IMR-90 (cell line): Measurements from ENCODE around the gene GDPD5. TPM values are rescaled to one million over a fixed set of nuclear protein-coding genes. Genes with fewer than 3 reads are reported as not detected.

Experiments used
- ATAC-seq: fragments of 200-7000 bp; cut with Tn5 transposase; 2 replicates; pipeline ENCODE4 v1.9.1; 2020; ENCODE audit warnings: low read depth, mild to moderate bottlenecking, moderate library complexity
- BruUV-seq: library from RNA; stranded (reverse); fragments of 400-500 nt; replicated peaks from 2 replicates; lab custom pipeline; 2021; lab: Mats Ljungman, UMichigan
- CTCF ChIA-PET: fragments of 300-600 bp; formaldehyde crosslinking; extraction: SDS; loops from one replicate; lab custom pipeline; 2021; ENCODE audit warnings: antibody characterized with exemption; lab: Yijun Ruan, JAX
- POLR2A ChIA-PET: fragments of 300-600 bp; sonication (Branson Sonifier 250); formaldehyde crosslinking; loops from one replicate; lab custom pipeline; 2022; ENCODE audit warnings: antibody characterized with exemption; ENCODE audit not compliant: unreplicated experiment; lab: Charles Lee
- DNase-seq: peaks from one replicate; pipeline ENCODE4 v3.0.0; 2013
- H2AFZ ChIP-seq: replicated peaks from 2 replicates; pipeline ENCODE3; 2013; ENCODE audit warnings: low read length, mild to moderate bottlenecking; ENCODE audit not compliant: poor library complexity
- H2AK5ac ChIP-seq: 2 replicates; pipeline ENCODE4 v1.6.1; 2013; ENCODE audit warnings: low read depth, low read length, inconsistent platforms
- H2AK9ac ChIP-seq: replicated peaks from 2 replicates; pipeline ENCODE3; 2013; ENCODE audit warnings: mild to moderate bottlenecking, low read depth, low read length, moderate library complexity; ENCODE audit not compliant: poor library complexity
- H2BK120ac ChIP-seq: 2 replicates; pipeline ENCODE4 v1.6.1; 2013; ENCODE audit warnings: low read depth, low read length, inconsistent platforms
- H2BK15ac ChIP-seq: 3 replicates; pipeline ENCODE4 v1.6.1; 2013; ENCODE audit warnings: low read depth, low read length, inconsistent platforms
- H2BK20ac ChIP-seq: 2 replicates; pipeline ENCODE4 v1.6.1; 2013; ENCODE audit warnings: low read depth, mild to moderate bottlenecking, inconsistent platforms, low read length, moderate library complexity
- H2BK5ac ChIP-seq: 2 replicates; pipeline ENCODE4 v1.6.1; 2013; ENCODE audit warnings: mild to moderate bottlenecking, low read depth, low read length, inconsistent platforms; ENCODE audit not compliant: poor library complexity, severe bottlenecking
- H3K14ac ChIP-seq: replicated peaks from 2 replicates; pipeline ENCODE4 v1.6.1; 2013; ENCODE audit warnings: low read depth, low read length, inconsistent platforms
- H3K18ac ChIP-seq: 2 replicates; pipeline ENCODE4 v1.6.1; 2013; ENCODE audit warnings: low read depth, low read length, control low read depth
- H3K23ac ChIP-seq: 2 replicates; pipeline ENCODE4 v1.6.1; 2013; ENCODE audit warnings: low read depth, low read length, inconsistent platforms
- H3K27ac ChIP-seq: 2 replicates; pipeline ENCODE4 v1.5.1; 2013; ENCODE audit warnings: mild to moderate bottlenecking, control low read depth, low read length; ENCODE audit not compliant: insufficient read depth
- H3K27me3 ChIP-seq: 2 replicates; pipeline ENCODE4 v1.6.1; 2013; ENCODE audit warnings: low read length; ENCODE audit not compliant: control insufficient read depth, insufficient read depth
- H3K36me3 ChIP-seq: 2 replicates; pipeline ENCODE4 v1.6.1; 2013; ENCODE audit warnings: low read length, mixed read lengths; ENCODE audit not compliant: control insufficient read depth, insufficient read depth
- H3K4ac ChIP-seq: 2 replicates; pipeline ENCODE4 v1.6.1; 2013; ENCODE audit warnings: low read depth, low read length, inconsistent platforms
- H3K4me1 ChIP-seq: 2 replicates; pipeline ENCODE4 v1.6.1; 2013; ENCODE audit warnings: low read length, mixed read lengths; ENCODE audit not compliant: control insufficient read depth, insufficient read depth
- H3K4me2 ChIP-seq: 2 replicates; pipeline ENCODE4 v1.6.1; 2013; ENCODE audit warnings: low read depth, mild to moderate bottlenecking, control low read depth, low read length, moderate library complexity
- H3K4me3 ChIP-seq: 2 replicates; pipeline ENCODE4 v1.5.1; 2013; ENCODE audit warnings: low read depth, mild to moderate bottlenecking, control low read depth, low read length, moderate library complexity; ENCODE audit not compliant: insufficient read depth
- H3K56ac ChIP-seq: 2 replicates; pipeline ENCODE4 v1.6.1; 2013; ENCODE audit warnings: low read length, inconsistent platforms; ENCODE audit not compliant: insufficient read depth; ENCODE audit errors: extremely low read depth
- H3K79me1 ChIP-seq, 2 experiments: 2 replicates each; pipeline ENCODE4 v1.6.1; 2013; ENCODE audit warnings: low read length in 2 of 2, inconsistent platforms in 1 of 2, low read depth in 1 of 2
- H3K9ac ChIP-seq: 2 replicates; pipeline ENCODE4 v1.6.1; 2013; ENCODE audit warnings: low read depth, low read length, control low read depth
- H3K9me1 ChIP-seq: 2 replicates; pipeline ENCODE4 v1.6.1; 2013; ENCODE audit warnings: low read length, inconsistent platforms; ENCODE audit not compliant: insufficient read depth
- H3K9me3 ChIP-seq: 2 replicates; pipeline ENCODE4 v1.6.1; 2013; ENCODE audit warnings: low read length; ENCODE audit not compliant: control insufficient read depth, insufficient read depth
- H4K20me1 ChIP-seq: 2 replicates; pipeline ENCODE4 v1.6.1; 2013; ENCODE audit warnings: low read length, inconsistent platforms; ENCODE audit not compliant: insufficient read depth
- H4K5ac ChIP-seq: 2 replicates; pipeline ENCODE4 v1.6.1; 2013; ENCODE audit warnings: mild to moderate bottlenecking, low read depth, low read length, control low read depth
- H4K8ac ChIP-seq, 2 experiments: 2 replicates each; pipeline ENCODE4 v1.6.1; 2013; ENCODE audit warnings: low read depth in 2 of 2, low read length in 2 of 2, control low read depth in 1 of 2, inconsistent platforms in 1 of 2
- H4K91ac ChIP-seq: 2 replicates; pipeline ENCODE4 v1.6.1; 2013; ENCODE audit warnings: low read depth, low read length, inconsistent platforms; ENCODE audit not compliant: insufficient read depth
- CEBPB ChIP-seq: IDR thresholded peaks from 2 replicates; pipeline ENCODE4 v1.6.1; 2012; ENCODE audit warnings: low read depth, low read length, improper control_type of control experiment
- CHD1 ChIP-seq: IDR thresholded peaks from 2 replicates; pipeline ENCODE4 v1.6.1; 2012; ENCODE audit warnings: low read depth, low read length, improper control_type of control experiment
- ELK1 ChIP-seq: fragments of 150-350 bp; IDR thresholded peaks from 2 replicates; pipeline ENCODE4 v1.6.1; 2016; ENCODE audit warnings: low read depth, mild to moderate bottlenecking, low read length, moderate library complexity, borderline replicate concordance
- FOS ChIP-seq: fragments of 150-350 bp; IDR thresholded peaks from 2 replicates; pipeline ENCODE4 v1.6.1; 2016; ENCODE audit warnings: low read depth, low read length
- MAFK ChIP-seq: IDR thresholded peaks from 2 replicates; pipeline ENCODE4 v1.6.1; 2012; ENCODE audit warnings: low read depth, low read length, improper control_type of control experiment
- MAZ ChIP-seq: IDR thresholded peaks from 2 replicates; pipeline ENCODE4 v1.6.1; 2012; ENCODE audit warnings: low read depth, mild to moderate bottlenecking, low read length, improper control_type of control experiment, moderate library complexity, borderline replicate concordance
- MXI1 ChIP-seq: IDR thresholded peaks from 2 replicates; pipeline ENCODE4 v1.6.1; 2012; ENCODE audit warnings: low read depth, mild to moderate bottlenecking, low read length, moderate library complexity, borderline replicate concordance
- NFE2L2 ChIP-seq: fragments of 150-350 bp; IDR thresholded peaks from 2 replicates; pipeline ENCODE4 v1.6.1; 2016; ENCODE audit warnings: low read depth, mild to moderate bottlenecking, low read length
- POLR2A ChIP-seq: IDR thresholded peaks from 2 replicates; pipeline ENCODE4 v1.6.1; 2012; ENCODE audit warnings: mild to moderate bottlenecking, low read depth, low read length
- RAD21 ChIP-seq: IDR thresholded peaks from 2 replicates; pipeline ENCODE4 v1.6.1; 2012; ENCODE audit warnings: low read length, improper control_type of control experiment
- SMC3 ChIP-seq: fragments of 150-350 bp; IDR thresholded peaks from 2 replicates; pipeline ENCODE4 v1.6.1; 2016; ENCODE audit warnings: low read depth, mild to moderate bottlenecking, antibody characterized with exemption, low read length, moderate library complexity
- USF2 ChIP-seq: fragments of 150-350 bp; IDR thresholded peaks from 2 replicates; pipeline ENCODE4 v1.6.1; 2017; ENCODE audit warnings: mild to moderate bottlenecking, antibody characterized with exemption, low read length, low read depth
- WGBS, 2 experiments: methylation state at CpG; one replicate each; pipeline versions ENCODE4 v1.1.5 to v1.1.7; 2013; ENCODE audit warnings: missing lambda C conversion rate in 2 of 2; ENCODE audit not compliant: insufficient read length in 1 of 2; ENCODE audit errors: extremely low coverage in 2 of 2; 5-methylcytosine and 5-hydroxymethylcytosine counted together
- dilution Hi-C: fragments of 300-500 bp; cut with HindIII; formaldehyde crosslinking; loops from one replicate; pipeline ENCODE4 v1.14.3; 2018; ENCODE audit warnings: low sequenced_read_pairs; ENCODE audit not compliant: unreplicated experiment
- in situ Hi-C: fragments of 300-500 bp; cut with MboI; formaldehyde crosslinking; loops from 3 replicates; pipeline ENCODE4 v1.14.3; 2019; ENCODE audit warnings: low sequenced_read_pairs, inconsistent platforms, mixed read lengths
- intact Hi-C: fragments of 100-400 bp; cut with micrococcal nuclease; formaldehyde crosslinking; loops from 2 replicates; pipeline ENCODE4 v1.10.0; 2022
- polyA plus RNA-seq, 3 experiments: library from polyadenylated mRNA; depleted of rRNA; stranded (reverse); fragments of >200 nt; gene quantifications; 2 replicates each; pipeline ENCODE4 v1.2.3, GENCODE V29; 2012; ENCODE audit warnings: low replicate concordance in 1 of 3
- total RNA-seq: library from RNA; depleted of rRNA; stranded (reverse); fragments of >200 nt; gene quantifications from 2 replicates; pipeline ENCODE4 v1.2.3, GENCODE V29; 2012

GDPD5 gene
- total and polyA plus RNA-seq, 2 of the 4 experiments (the other 2 are of a cell fraction), result 2.0 to 7.9 TPM

GRCh38 chr11:75507571-75507970, 18.2 kb downstream of the GDPD5 start:
- CTCF ChIA-PET, result no interaction called here
- no peak for DNase-seq
- no peak overlapping the region for H2BK15ac ChIP-seq

More at GRCh38 chr11:75507571-75507970, 18.2 kb downstream of the GDPD5 start:
- H3K27me3 ChIP-seq, result no peaks in the 10 kb centered on the region
- POLR2A ChIA-PET, result no interaction called here
- no peak overlapping the region for H3K27ac ChIP-seq
- no peak overlapping the region for H2AK5ac ChIP-seq
- peaks cover 4% of the 10 kb centered on the region; the same call in 1 of the 2 replicates for H3K9me1 ChIP-seq
- no peak overlapping the region for H2BK20ac ChIP-seq
- no peak overlapping the region for H3K9ac ChIP-seq
- H3K36me3 ChIP-seq, result no peaks in the 10 kb centered on the region
- H4K5ac ChIP-seq, result no peak overlapping the region
- no peak overlapping the region for H4K91ac ChIP-seq
- TF ChIP-seq CEBPB (no peak), MAZ (no peak), CHD1 (no peak), USF2 (no peak), FOS (no peak), ELK1 (no peak), NFE2L2 (no peak), POLR2A (no peak), MXI1 (no peak), SMC3 (no peak), MAFK (no peak), RAD21 (no peak)
- H2AFZ ChIP-seq, result no peak overlapping the region
- intact Hi-C loops, result no loop called here
- no peak overlapping the region; the same call in 1 of the 2 replicates for H3K23ac ChIP-seq
- no peak for ATAC-seq
- no peak overlapping the region for H3K4me3 ChIP-seq
- no peak overlapping the region for H3K4me2 ChIP-seq
- no peaks in the 10 kb centered on the region for H3K79me1 ChIP-seq
- no peak overlapping the region for H3K56ac ChIP-seq
- H3K14ac ChIP-seq, result no peak overlapping the region
- H3K18ac ChIP-seq, result no peak overlapping the region
- no peak overlapping the region for H2BK120ac ChIP-seq
- H3K4ac ChIP-seq, result no peak overlapping the region
- 100% methylated on average over 1 of the region's 3 CpGs; no CpG with 5 or more reads in 1 of the 2 experiments for WGBS, 2 experiments
- H3K4me1 ChIP-seq, result no peaks in the 10 kb centered on the region; the same call in 1 of the 2 replicates
- in situ Hi-C loops, result no loop called here
- no peak overlapping the region for H2AK9ac ChIP-seq
- H2BK5ac ChIP-seq, result no peak overlapping the region
- BruUV-seq, result no TSS peak
- dilution Hi-C loops, result no loop called here
- H4K20me1 ChIP-seq, result no peaks in the 10 kb centered on the region
- no peak overlapping the region for H4K8ac ChIP-seq
- no peaks in the 10 kb centered on the region for H3K9me3 ChIP-seq
